Measurements from ENCODE around the gene NFILZ. TPM values are rescaled to one million over a fixed set of nuclear protein-coding genes. Genes with fewer than 3 reads are reported as not detected.
A peak's percentile ranks its signal among the peaks of the same experiment; 100 is the strongest.
"Not testable (repeated sequence)": the region's sequence is repeated elsewhere in the genome, so short reads cannot be mapped to it uniquely, and the experiment has no call there.

Gene NFILZ
- total RNA-seq, 3 donors from 2014 or later, result not detected

DNA sequence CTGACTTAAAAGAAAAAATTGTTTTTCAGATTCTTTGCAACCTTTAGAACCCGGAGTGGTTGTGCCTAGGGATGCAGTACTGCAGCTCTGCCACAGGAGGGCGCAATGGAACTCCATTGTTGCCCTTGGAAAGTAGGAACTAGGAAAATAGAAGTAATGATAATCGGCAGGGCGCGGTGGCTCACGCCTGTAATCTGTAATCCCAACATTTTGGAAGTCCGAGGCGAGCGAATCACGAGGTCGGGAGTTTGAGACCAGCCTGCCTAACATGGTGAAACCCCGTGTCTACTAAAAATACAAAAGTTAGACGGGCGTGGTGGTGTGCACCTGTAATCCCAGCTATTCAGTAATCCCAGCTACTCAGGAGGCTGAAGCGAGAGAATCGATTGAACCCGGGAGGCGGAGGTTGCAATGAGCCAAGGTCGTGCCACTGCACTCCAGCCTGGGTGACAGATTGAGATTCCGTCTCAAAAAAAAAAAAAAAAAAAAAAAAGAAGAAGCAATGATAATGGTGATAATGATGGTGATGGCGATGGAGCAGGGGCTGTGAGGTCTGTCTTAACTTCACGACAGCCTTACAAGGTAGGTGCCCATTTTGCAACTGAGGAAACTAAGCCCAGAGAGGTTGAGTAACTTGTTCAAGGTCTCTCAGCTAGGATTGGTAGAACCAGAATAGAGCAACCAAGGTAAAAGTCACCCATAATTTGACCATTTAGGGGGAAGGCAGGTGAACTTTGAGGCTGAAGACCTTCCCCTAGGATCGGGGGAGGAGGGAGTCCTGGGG is 14.4 kb upstream of the NFILZ start:
- Histone ChIP-seq H3K27ac (no peak overlapping the region), H3K9me3 (no peaks in the 10 kb centered on the region), H3K27me3 (peaks cover 0 to 3% of the 10 kb centered on the region in 2 donors), H3K4me3 (no peak overlapping the region), H3K36me3 (no peaks in the 10 kb centered on the region), H3K4me1 (no peaks in the 10 kb centered on the region)
- DNase-seq (ENCODE audit: low spot score in 2 of 2), result no peak
- intact Hi-C loops (cut with DNase I; ENCODE audit: low total_unique reads), result no loop called here
- TF ChIP-seq POLR2AphosphoS5 (IDR thresholded peaks at IDR 0.05) (no peak), POLR2A (IDR thresholded peaks at IDR 0.05) (no peak), CTCF (IDR thresholded peaks at IDR 0.05) (peak; percentile 44 to 63 (median 56))

DNA sequence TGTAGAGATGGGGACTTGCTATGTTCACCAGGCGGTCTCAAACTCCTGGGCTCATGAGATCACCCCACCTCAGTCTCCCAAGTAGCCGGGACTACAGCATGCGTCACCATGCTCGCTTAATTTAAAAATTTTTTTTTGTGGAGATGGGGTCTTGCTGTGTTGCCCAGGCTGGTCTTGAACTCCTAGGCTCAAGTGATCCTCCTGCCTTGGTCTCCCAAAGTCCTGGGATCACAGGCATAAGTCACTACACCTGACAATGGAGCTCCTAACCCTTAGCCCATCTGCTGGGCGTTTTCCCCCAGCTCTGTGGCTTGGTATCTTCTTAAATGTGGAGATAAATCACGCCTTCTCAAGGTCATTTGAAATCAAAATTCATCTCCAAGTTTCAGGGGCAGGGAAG is 13.6 kb upstream of the NFILZ start:
- Histone ChIP-seq H3K9me3 (no peaks in the 10 kb centered on the region), H3K4me1 (no peaks in the 10 kb centered on the region), H3K36me3 (no peaks in the 10 kb centered on the region), H3K27ac (no peak overlapping the region), H3K4me3 (no peak overlapping the region), H3K27me3 (peaks cover 0 to 3% of the 10 kb centered on the region in 2 donors)
- no peak for TF ChIP-seq POLR2A (IDR thresholded peaks at IDR 0.05)
- no peak for TF ChIP-seq CTCF (IDR thresholded peaks at IDR 0.05)
- no peak for TF ChIP-seq POLR2AphosphoS5 (IDR thresholded peaks at IDR 0.05)
- no peak for DNase-seq (ENCODE audit: low spot score in 2 of 2)
- intact Hi-C loops (cut with DNase I; ENCODE audit: low total_unique reads), result no loop called here

DNA sequence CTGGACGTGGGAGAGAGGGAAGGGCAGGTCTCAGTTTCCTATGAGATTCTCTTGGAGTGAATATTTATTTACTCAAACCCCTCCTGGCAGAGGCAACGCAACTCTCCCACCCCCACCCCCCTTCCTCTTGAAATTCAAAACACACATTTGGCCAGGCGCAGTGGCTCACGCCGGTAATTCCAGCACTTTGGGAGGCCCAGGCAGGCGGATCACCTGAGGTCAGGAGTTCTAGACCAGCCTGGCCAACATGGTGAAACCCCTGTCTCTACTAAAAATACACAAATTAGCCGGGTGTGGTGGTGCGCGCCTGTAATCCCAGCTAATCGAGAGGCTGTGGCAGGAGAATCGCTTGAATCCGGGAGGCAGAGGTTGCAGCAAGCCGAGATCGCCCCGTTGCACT is 13.1 kb upstream of the NFILZ start:
- H3K4me1 ChIP-seq; DNase-seq (ENCODE audit: low spot score in 2 of 2); H3K9me3 ChIP-seq; H3K4me3 ChIP-seq; intact Hi-C loops (cut with DNase I; ENCODE audit: low total_unique reads); H3K27ac ChIP-seq; H3K27me3 ChIP-seq; H3K36me3 ChIP-seq: not testable (repeated sequence)

- intact Hi-C loops (cut with DNase I; ENCODE audit: low total_unique reads), result no loop called here
These were observed 12.4 kb upstream of the NFILZ start for GRCh38 chr19:8617984-8618383.

GRCh38 chr19:8618751-8619150 is 11.7 kb upstream of the NFILZ start:
- intact Hi-C loops (cut with DNase I; ENCODE audit: low total_unique reads), result no loop called here
- TF ChIP-seq CTCF (IDR thresholded peaks at IDR 0.05), result no peak
- TF ChIP-seq POLR2A (IDR thresholded peaks at IDR 0.05), result no peak
- TF ChIP-seq POLR2AphosphoS5 (IDR thresholded peaks at IDR 0.05), result no peak
- Histone ChIP-seq H3K27ac (no peak overlapping the region), H3K36me3 (no peaks in the 10 kb centered on the region), H3K9me3 (no peaks in the 10 kb centered on the region), H3K27me3 (peaks cover 0 to 3% of the 10 kb centered on the region in 2 donors), H3K4me1 (no peaks in the 10 kb centered on the region), H3K4me3 (no peak overlapping the region)
- DNase-seq (ENCODE audit: low spot score in 2 of 2), result no peak

More at GRCh38 chr19:8617984-8618383, 12.4 kb upstream of the NFILZ start:
- Histone ChIP-seq H3K27ac (no peak overlapping the region), H3K4me1 (no peaks in the 10 kb centered on the region), H3K9me3 (no peaks in the 10 kb centered on the region), H3K4me3 (no peak overlapping the region), H3K27me3 (peaks cover 0 to 3% of the 10 kb centered on the region in 2 donors), H3K36me3 (no peaks in the 10 kb centered on the region)
- DNase-seq (ENCODE audit: low spot score in 2 of 2), result no peak
- TF ChIP-seq POLR2A (IDR thresholded peaks at IDR 0.05) (no peak), POLR2AphosphoS5 (IDR thresholded peaks at IDR 0.05) (no peak), CTCF (IDR thresholded peaks at IDR 0.05) (no peak)

DNA sequence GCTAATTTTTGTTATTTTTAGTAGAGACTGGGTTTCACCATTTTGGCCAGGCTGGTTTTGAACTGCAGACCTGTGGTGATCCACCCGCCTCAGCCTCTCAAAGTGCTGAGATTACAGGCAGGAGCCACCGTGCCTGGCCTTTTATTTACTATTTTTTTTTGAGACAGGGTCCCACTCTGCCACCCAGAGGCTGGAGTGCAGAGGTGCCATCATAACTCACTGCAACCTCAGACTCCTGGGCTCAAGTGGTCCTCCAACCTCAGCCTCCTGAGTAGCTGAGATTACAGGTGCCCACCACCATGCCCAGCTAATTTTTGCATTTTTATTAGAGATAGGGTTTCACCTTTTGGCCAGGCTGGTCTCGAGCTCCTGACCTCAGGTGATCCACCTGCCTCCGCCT is 7.5 kb upstream of the NFILZ start:
- intact Hi-C loops (cut with DNase I; ENCODE audit: low total_unique reads); H3K27ac ChIP-seq; H3K4me3 ChIP-seq; DNase-seq (ENCODE audit: low spot score in 2 of 2); H3K9me3 ChIP-seq; H3K27me3 ChIP-seq; H3K4me1 ChIP-seq; H3K36me3 ChIP-seq: not testable (repeated sequence)
